CD4-positive, alpha-beta T cell treated with Interleukin-6 at 100 ng/mL for 8 hours (primary cell): ENCODE results near the gene INTS6L.
A peak's percentile ranks its signal among the peaks of the same experiment; 100 is the strongest.
"Not testable (repeated sequence)": the region's sequence is repeated elsewhere in the genome, so short reads cannot be mapped to it uniquely, and the experiment has no call there.

Source experiments
- DNase-seq: peaks from one replicate; pipeline ENCODE4 v3.0.0-alpha.2; 2020; ENCODE audit warnings: mixed read lengths, low spot score

INTS6L gene

DNA sequence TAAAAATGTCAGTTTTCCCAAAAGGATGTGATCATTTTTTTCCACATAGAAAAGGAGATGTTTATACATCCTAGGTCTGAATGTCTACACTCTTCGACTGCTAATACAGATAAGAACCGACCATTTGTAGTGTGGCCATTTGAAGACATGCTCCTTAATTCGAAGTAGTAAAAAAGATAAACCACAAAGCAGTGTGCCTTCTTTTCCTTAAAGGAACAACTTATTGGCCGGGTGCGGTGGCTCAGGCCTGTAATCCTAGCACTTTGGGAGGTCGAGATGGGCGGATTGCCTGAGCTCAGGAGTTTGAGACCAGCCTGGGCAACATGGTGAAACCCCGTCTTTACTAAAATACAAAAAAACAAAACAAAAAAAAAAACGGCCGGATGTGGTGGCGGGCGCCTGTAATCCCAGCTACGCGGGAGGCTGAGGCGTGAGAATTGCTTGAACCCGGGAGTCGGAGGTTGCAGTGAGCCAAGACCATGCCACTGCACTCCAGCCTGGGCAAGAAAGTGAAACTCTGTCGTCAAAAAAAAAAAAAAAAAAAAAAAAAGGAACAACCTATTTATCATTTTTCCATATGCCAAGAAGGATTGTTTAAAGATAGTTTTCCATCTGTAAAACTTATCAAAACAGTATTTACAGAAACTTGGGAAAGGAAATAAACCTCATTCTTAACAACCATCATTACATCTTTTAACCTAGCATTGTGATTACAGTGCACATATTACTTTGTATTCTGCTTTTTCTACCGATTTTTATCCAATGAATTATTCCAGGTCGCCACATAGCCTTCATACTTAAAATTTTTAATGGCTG lies 2.6 kb downstream of the INTS6L start:
- no peak for DNase-seq

DNA sequence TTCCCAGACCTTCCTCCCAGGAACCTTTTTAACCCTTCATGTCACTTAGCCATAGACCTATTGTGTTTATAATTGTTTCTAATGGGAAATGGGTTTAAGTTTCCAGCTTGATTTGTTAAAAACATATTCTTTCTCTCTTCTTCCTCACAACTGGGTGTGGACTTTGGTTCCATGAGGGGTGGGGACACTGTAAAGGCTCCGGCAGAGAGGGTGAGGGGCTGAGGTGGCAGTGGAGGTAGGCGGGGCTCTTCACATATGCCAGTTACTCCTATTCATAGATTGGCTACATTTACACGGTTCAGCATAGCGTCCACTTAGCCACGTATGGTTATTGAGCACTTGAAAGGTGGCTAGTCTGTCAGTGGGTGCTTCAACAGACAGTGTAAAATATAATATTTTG lies 7.8 kb downstream of the INTS6L start:
- DNase-seq, result no peak

- no peak for DNase-seq
Measured at GRCh38 chrX:135528756-135529155, 8.3 kb downstream of the INTS6L start.

GRCh38 chrX:135530097-135530496 lies 9.6 kb downstream of the INTS6L start:
- no peak for DNase-seq

- DNase-seq, result no peak
Measured at GRCh38 chrX:135531813-135532212, 11.4 kb downstream of the INTS6L start.

DNA sequence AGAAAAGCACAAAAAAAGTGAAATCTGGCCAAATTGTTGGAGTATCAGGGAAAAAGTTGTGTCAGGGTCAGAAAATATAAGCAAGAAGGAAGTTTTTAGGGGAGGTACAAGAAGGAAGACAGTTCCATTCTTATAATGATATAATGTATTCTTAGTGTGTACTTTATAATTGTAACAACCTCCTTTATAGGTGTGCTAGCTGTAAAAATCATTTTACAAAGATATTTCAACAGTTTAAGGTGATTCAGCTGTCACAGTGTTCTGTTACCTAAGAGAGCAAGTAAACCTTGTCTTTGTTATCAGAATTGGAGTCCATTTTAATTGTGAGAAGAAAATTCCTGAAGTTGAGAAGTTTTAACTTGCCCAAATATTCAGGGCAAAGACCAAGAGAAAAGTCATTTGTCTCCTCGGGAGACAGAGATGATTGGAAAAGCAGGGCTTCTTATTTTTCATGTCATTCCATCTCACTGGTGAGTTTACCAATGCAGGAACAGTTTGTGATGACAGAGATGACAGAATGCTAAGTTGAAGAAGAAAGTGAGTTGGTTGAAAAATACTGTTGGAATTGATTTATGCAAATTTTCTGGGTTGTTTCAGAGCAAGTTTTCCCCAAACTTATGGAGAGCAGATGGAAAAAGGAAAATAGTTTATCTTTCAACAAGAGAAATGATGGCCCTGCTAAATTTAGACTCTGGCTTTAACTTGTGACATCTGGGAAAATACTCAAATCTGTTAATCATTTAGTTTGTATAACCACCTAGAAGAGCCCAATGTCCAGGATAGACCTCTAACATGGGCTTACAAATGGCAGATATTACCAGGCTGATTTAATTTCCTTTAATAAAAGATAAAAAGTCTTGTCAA lies 14.8 kb downstream of the INTS6L start:
- DNase-seq, result no peak

- DNase-seq, result peak; percentile 22
Measured at GRCh38 chrX:135536877-135537276, 16.4 kb downstream of the INTS6L start.

GRCh38 chrX:135541351-135541750 lies 20.9 kb downstream of the INTS6L start:
- DNase-seq, result no peak

DNA sequence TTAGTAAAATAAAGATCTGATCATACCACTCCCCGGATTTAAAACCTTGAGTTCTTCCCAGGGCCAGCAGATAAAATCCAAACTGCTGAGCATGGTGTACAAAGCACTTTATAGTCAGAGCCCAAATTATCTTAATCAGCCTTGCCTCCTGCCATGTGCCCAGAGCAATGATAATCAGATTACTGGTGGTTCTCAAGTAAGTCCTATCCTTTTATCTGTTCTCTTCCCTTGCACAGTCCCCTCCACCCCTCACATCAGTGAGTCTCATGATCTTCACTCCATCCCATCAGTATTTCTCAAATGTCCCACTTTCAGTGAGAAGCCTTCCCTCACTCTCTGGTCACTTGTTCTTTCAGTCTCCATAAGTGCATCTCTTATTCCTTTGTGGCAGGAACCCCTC lies 22.7 kb downstream of the INTS6L start:
- DNase-seq, result no peak

- peak; percentile 18 for DNase-seq
Measured at GRCh38 chrX:135543924-135544323, 23.5 kb downstream of the INTS6L start.

GRCh38 chrX:135544338-135544948 lies 24.0 kb downstream of the INTS6L start:
- no peak for DNase-seq

DNA sequence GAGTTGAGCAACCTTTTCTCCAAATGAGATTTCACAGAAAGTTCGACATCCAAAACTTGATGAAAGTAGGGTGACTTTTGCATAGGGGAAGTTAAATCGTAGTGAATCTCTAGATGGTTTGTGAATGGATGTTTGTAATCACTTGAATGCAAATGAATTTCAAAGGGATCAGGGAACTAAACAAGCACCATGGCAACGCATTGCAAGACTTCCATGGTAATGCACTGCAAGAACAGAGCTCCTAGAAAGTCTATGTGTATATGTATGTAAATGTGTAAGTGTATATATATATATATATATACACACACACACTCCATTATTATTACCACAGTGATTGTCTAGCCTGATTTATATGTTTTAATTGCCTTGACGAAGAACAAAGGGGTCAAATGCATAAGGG lies 27.3 kb downstream of the INTS6L start:
- no peak for DNase-seq

DNA sequence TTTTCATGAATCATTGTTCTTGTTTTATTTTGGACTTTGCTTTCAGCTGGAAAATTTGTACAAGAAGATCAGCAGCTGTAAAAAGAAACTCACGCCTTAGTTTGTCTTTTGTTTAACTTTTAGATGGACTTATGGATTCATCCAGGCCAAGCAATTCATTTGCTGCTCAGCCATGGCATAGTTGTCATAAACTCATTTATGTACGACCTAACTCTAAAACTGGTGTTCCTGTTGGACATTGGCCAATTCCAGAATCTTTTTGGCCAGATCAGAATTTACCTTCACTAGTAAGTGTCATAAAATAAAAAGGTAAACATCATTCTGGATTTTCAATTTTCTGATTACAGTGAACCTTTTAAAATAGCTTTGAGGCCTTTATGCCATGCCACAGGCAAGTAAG lies 29.1 kb downstream of the INTS6L start:
- no peak for DNase-seq

DNA sequence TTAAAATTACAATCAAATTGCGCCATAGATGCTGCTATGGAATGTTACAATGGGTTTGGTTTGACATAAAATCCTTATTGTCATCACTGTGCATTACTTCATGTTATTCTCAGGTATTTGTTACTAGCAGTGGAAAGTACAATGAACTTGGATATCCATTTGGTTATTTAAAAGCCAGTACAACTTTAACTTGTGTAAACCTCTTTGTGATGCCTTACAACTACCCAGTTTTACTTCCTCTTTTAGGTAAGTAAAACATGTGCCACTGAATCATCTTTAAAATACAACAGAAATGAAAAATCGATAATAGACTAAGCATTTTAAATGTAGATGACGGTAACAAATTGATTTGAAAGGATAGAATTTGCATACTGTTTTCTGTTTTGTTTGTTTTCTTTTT lies 35.6 kb downstream of the INTS6L start:
- no peak for DNase-seq

DNA sequence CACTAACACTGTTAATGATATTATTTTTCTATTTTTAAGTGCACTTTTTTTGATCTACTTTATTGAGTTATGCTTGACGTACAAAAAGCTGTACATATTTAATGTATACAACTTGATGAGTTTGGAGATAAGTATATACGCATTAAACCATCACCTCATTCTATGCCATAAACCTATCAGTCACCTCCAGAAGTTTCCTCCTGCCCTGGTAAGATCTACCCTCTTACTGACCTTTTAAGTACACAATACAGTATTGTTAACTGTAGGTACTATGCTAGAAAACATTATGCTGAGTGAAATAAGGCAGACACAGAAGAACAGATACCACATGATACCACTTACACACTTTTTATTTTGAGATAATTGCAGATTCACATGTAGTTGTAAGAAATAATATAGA lies 36.9 kb downstream of the INTS6L start:
- no peak for DNase-seq

GRCh38 chrX:135572436-135572835 lies 52.0 kb downstream of the INTS6L start:
- DNase-seq, result no peak

GRCh38 chrX:135581496-135581895 lies 61.0 kb downstream of the INTS6L start:
- DNase-seq, result no peak

GRCh38 chrX:135585153-135585552 lies 64.7 kb downstream of the INTS6L start:
- no peak for DNase-seq

DNA sequence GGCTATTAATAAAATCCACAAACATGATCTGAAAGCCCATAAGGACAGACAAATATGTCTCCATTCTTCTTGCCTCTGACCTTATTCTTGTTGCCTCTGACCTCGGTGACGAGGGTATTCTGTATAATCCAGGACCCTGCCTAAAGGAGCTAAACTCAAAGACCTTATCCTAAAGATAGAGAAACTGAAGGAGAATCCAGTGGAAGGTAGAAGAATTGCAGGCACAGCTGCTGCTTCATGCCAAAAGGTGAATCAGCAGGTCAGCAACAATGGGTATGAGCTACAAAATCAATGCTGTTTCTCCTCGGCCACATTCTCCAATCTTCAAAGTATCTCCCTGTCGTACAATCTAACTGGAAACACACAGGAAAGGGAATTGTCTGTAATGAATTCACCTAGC lies 71.4 kb downstream of the INTS6L start:
- no peak for DNase-seq

- DNase-seq, result not testable (repeated sequence)
Measured at GRCh38 chrX:135594049-135594448, 73.6 kb downstream of the INTS6L start.

- DNase-seq, result not testable (repeated sequence)
Measured at GRCh38 chrX:135594453-135594852, 74.0 kb downstream of the INTS6L start.

DNA sequence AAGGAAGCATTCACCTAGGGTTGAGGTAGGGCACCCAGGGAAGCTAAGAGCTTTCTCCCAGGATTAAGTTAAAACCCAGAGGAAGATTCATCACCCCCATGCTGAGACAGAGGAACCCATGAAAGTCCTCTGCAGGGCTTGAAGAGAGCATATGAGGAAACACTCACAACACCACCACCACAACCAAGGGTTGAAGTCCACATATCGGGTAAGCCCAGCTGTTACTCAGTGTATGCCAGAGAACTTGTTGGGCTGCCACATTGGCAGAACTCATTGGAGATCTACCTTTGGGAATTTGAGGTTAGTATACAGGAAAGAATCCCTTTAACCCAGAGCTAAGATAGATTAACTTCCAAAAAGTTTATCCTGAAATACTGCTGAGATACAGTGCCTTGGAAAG lies 75.1 kb downstream of the INTS6L start:
- DNase-seq, result no peak

DNA sequence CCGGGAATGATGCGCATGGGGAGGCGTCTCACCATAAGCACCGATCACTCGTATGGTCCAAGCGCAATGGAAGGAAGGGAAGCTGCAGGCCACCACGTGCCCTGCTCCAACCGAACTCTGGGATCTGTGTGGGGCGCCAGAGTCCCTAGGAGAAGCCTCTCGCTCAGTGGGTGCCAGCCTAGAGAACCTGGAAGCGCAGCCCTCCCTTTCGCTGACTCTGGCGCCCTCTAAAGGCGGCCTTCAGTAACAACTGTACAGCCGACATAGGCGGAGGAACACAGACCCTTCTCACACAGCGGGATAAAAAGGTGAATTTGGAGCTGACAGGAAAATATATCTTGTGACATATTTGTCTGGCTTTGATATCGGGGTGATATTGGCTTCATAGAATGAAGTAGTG lies 76.0 kb downstream of the INTS6L start:
- DNase-seq, result peak; percentile 19
